Hematopoietic multipotent progenitor cell (in vitro differentiated cells): ENCODE measurements around the gene ZNF503. TPM values are rescaled to one million over a fixed set of nuclear protein-coding genes. Genes with fewer than 3 reads are reported as not detected.
"Not testable (repeated sequence)": the region's sequence is repeated elsewhere in the genome, so short reads cannot be mapped to it uniquely, and the experiment has no call there.

Experiments
- DNase-seq, 3 donors: peaks; one replicate each; pipeline ENCODE4 v3.0.0-alpha.2; 2011 to 2015; ENCODE audit warnings: low read depth in 2 of 3, low spot score in 2 of 3
- total RNA-seq: library from RNA; depleted of rRNA; stranded (reverse); fragments of >200 nt; gene quantifications from one replicate; pipeline ENCODE4 v1.2.3, GENCODE V29; 2012

ZNF503 gene
- total RNA-seq, 1 donor, result 0.81 TPM

DNA sequence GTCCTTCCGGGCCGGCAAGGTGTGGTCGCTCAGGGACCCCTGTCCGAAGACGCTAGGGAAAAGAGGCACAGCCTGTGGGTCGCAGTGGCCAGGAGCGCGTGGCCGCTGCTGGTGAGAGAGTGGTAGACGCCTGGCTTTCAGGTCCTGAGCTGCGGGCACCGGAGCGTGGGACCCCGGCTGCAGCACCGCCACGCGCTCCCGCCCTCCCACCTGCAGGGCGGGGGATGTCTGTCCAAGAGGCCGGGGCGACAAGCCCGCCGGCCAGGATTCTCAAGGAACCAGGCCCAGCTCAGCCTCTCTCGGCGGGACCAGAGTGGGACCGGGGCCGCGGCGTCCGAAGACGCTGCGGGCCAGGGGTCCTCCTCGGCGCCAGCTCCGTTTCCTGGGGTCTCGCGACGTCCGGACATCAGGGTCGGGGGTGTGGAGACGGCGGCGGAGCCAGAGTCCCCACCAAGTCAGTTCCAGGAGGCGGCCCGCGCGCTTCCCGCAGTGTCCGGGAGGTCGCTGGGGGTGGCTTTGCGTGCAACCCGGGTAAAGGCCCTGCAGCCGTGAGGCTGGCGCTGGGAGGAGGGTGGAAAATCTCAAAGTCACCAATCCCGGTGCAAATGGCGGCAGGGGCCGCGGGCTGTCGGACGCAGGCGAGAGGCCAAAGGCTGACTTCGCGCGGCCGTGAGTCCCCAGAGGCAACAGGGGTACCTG, 5.5 kb downstream of the ZNF503 start:
- no peak for DNase-seq

DNA sequence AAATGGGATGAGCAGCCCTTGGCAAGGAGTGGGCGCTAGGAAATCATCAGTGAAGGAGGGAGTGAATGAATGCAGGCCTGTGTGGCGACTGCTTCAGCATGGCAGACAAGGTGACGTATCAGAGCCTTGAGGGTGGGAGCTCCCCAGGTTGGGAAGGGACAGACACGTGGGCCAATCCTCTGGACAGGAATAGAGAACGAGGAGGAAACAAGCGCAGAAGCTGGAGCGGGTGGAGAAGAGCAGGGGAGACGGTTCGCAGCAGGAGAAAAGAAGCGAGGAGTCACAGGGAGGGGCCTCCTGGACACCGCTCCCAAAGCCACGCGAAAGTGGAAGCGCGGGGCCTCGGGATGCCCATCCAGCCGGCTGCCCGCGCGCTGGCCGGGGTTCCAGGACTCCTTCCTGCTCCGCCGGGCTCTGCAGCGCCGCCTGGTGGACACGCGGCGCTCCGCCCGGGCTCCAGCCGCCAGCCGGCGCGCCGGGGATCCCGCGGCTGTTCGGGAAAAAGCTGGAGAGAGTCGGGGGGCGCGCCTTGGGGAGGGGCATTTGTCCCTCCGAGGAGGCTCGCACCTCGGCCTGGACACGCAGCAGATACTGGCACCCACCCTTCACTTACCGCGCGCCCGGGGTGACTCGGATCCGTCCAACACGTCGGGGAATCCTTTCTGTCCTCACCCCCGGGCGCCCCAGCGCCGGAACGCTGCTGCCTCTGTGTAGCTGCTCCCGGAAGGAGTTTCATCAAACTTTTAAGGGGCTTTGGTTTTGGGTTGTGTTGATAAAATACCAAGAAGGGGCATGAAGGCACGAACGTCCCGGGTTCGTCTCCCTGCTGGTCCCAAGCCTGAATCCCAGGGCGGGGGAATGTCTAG, 6.3 kb downstream of the ZNF503 start:
- no peak for DNase-seq

DNA sequence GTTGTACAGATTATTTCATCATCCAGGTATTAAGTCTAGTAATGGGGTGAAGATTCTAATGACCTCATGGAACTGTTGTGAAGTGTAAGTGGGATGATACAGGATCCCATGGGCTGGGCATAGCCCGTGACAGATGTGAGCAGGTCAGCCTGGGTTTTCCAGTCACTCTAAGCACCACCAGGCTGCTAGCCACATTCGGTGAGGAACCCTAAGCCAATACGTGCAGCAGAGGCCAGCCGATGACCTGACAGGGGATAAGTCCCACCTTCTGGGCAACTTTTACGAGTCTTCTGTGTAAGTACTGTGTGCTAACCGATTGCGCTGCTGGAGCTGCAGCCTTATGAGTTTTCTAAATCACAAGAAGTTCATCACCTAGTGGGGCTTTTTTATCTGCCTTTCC, 7.3 kb downstream of the ZNF503 start:
- no peak for DNase-seq

DNA sequence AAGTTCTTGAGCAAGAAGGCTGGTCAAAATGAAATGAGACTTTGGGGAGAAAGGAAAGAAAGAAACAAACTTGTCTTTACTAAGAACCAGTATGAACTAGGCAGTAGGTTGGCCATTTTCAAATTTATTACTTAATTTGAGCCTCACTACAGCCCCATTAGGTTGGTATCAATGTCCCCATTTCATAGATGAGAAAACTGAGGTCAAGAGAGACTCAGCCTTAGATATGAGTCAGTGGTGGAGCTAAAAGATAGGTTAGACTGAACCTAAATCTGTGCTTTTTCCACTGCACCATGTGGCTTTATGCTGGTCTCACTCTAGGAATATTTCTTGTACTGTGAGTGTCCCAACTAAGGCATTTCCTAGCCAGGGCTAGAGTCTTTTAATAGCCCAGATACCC, 8.8 kb downstream of the ZNF503 start:
- no peak for DNase-seq

DNA sequence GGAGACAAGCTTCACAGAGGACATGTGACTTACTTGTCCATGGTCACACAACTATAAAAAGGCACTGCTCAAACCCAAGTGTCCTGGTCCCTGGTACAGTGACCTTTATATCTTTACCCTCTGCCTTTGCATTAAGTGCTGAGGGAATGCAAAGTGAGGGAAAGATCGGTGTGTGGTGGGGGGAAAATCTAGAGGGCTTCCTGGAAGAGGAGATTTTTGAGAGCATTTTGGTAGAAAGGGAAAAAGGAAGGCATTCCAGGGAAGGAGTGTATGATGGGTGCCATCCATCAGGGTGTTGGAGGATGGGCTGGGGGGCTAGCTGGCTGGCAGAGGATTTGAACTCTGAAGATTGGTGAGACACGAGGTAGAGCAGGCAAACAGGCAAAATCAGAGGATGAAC, 9.3 kb downstream of the ZNF503 start:
- no peak for DNase-seq

DNA sequence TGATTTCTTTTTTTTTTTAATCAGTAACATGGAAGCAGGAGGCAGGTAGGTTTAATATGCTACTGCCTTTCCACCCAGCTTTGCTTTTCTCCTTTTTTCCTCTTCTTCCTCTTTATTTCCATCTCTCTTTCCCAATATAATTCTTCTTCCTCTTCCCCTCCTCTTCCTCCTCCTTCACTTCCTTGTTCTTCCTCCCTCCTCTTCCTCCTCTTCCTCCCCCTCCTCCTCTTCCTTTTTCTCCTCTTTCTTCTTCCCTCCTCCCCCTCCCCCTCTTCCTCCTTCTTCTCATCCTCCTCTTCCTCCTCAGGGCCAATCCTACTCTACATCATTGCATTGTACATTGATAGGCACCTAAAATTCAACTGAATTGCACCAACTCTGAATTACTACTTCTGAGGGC, 11.4 kb downstream of the ZNF503 start:
- no peak for DNase-seq

DNA sequence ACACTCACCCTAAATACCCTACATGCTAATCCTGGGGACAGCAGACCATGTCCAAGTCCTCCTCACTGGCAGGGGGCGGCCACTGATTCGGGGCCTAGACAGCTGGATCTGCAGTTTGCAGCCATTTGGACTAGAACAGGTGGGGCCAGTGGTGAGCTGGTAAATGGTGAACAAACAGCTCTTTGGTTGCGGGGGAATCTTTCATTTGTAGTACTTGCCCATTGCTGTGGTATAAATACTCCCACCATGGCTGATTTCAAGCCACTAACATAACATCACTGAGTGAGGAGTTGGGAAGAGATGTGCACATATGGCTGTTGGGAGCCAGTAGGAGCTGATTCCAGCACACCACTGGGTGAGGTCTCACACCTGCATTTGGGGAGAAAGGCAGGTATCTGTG, 13.5 kb downstream of the ZNF503 start:
- DNase-seq, result no peak

DNA sequence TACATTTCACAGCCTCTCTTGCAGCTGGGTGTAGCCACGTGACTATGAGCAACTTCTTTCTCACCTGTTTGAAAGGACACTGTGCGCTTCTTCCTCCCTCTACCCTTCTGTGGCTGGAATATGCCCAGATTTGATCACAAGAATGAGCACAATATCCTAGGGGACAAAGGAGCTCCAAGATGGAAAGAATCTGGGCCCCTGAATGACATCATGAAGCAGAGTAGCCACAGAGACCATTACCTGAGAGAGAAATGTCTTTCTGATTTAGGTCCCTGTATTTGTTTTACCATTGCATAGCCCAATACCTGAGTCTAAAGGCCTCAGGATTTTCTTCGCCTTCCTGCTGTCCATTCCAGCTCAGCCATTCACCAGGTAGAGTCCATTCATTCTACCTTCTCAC, 15.4 kb downstream of the ZNF503 start:
- DNase-seq, result no peak

DNA sequence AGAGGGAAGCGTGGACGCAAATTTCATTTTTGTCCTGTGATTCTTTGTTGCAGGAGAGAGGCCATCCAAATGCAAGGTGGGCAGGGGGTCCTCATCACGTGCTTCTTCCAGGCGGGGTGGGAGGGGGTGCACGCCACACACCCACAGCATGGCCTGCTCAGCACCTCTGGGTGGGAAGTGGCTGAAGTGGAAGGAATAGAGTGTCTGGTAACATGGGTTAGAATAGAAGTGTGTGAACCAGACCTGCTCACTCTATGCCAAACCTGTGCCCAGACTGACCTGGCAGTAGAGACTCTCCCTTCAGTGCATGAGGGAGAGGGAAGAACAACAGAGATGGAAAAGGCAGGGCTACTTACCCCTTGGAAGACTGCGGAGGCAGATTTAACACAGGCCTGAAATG, 21.7 kb downstream of the ZNF503 start:
- DNase-seq, result no peak

DNA sequence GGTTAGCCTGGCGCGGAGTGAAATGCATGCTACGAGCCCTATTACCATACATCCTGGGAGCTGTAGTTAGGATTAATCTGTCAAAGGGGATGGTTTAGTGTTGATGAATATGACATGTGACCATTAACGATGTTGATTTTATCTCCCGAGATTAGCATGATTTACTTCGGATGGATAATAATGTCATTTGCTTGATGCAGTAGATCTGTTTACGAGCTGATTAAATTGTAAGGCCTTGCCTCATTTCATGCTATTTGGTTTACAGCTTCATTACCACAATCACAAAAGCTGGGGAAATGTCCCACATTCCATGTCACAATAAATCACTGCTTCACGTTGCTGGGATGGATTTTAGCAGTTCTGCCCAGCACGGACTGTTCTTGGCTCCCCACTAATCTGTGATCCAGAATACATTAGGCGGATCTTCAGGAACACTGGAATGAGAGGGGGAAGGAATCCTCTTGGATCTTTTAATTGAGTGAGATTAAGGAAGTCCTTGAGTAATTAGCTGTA, 22.3 kb downstream of the ZNF503 start:
- DNase-seq, result no peak

DNA sequence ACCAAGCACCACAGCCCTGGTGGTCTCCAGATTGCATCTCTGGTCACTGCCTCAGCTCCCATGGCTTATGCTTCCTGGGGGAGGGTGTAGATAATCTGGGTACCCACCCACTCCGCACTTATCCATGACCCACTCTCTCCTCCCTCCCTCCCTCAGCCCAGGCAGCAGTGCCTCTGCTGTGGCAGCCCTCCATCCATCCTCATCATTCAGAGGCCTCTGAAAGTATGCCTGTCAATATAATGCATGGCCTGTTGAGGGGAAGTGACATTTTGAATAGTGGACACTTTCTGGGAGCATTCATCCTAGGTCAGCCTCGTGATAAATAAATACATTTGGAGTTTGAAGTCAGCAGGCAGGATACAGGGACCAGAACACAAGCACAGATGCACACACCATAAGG, 23.2 kb downstream of the ZNF503 start:
- no peak for DNase-seq

DNA sequence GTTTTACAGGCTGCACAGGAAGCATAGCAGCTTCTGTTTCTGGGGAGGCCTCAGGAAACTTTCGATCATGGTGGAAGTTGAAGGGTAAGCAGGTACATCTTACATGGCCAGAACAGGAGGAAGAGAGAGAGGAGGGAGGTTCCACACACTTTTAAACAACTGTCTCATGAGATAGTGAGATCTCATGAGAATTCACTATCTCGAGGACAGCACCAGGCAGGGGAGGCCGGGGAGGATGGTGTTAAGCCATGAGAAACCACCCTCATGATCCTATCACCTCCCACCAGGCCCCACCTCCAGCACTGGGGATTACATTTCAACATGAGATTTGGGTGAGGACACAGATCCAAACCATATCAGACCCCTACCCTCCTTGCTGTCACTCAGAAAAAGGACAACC, 23.7 kb downstream of the ZNF503 start:
- no peak for DNase-seq

DNA sequence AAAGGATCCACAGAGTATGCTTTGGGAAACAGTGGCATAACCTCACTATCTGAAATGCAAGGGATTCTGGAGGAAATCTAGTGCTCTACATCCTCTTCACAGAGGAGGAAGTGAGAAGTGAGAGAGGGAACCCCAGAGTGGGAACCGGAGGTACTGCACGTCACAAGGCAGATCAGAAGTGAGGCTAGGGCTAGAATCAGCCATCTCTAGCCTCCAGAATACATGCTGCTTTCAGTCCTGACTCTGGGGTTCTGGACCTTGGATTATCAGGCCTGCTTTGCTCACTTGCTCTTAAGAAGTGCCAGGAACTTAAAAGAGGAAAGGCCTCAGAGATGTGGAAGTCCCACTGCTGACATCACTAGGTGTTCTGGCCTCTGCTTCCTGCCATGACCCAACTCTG, 25.7 kb downstream of the ZNF503 start:
- no peak for DNase-seq

DNA sequence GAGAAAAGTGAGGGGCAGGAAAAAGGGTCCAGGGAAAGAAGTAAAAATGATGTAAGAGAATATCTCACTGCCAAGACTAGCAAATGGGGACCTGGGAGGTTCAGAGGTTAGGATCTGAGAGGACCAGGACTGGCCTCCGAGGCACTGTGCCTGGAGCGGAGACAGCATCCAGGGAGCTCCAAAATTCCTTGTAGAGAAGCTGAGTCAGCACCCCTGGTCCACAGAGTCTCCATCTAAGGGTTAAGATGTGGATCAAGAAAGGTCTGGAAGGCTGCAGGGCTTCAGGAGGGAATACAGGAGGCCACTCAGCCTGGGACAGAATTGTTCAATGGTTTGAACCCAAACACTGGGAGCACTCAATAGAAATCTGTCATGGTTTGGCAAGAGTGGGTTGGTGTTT, 30.6 kb downstream of the ZNF503 start:
- DNase-seq, result no peak

DNA sequence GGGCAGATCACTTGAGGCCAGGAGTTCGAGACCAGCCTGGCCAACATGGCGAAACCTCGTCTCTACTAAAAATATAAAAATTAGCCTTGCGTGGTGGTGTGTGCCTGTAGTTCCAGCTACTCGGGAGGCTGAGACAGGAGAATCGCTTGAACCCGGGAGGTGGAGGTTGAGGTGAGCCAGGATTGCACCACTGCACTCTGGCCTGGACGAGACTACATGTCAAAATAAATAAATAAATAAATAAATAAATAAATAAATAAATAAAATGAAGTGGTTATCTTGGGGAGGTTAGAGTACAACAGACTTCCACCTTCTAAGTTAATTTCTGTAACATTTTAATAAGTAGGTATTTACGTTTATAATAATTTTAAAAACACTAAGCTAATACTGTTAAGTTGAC, 31.7 kb downstream of the ZNF503 start:
- not testable (repeated sequence) for DNase-seq

DNA sequence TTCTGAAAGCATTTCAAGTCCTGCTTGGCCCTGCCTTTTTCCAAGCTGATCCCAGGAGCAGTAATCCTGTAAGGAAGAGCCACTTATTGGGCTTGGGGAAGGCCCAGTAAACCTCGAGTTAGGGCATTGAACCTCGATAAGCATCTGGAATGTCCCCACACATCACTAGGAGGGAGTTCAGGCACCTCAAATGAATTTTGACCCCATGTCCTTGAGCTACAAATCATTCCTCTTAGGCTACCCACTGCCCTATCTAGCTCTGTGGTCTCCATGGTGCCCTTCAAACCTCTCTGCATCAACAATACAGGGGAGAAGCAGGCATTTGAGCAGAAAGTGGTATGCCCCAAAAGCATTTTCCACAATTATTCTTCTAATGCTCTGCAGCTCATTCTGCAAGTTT, 33.7 kb downstream of the ZNF503 start:
- DNase-seq, result no peak

DNA sequence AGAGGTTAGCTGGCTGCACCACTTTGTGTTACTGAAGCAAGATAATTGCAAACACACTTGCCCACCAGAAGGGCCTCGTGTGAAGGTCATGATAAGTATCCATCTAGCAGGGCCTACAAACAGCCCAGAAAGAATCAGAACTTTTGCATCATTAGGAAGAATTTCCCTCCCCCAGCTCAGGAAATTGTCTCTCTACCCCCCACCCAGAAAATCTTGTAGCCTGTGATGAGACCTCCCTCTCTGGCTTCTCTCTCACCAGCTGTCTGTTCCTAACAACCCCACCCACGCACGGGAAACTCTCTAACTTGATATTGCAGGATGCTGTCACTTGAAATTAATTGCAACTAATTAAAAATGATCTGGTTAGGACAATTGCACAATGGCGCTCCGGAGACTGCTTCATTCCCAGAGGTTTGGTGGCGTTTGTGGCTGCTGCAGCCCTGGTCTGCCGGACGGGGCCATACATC, 34.5 kb downstream of the ZNF503 start:
- peak in 1 of 3 donors; percentile 2 for DNase-seq

DNA sequence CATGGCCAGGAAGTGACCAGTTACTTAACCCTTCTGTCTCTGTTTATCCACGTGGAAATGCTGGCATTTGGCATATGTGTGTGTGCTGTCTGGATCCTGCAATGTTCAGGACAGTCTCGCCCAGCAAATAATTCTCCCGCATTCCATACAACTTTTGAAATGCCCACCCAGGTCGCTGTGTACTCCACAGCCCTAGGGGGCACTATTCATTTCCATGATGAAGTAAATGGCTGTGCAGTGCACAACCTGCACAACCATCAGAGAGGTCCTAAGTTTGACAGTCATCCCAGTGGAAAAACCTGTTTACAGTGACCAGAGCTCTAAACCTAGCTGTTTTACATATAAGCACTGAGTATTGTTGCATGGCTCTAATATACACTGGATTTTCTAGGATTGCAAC, 38.1 kb downstream of the ZNF503 start:
- DNase-seq, result no peak

DNA sequence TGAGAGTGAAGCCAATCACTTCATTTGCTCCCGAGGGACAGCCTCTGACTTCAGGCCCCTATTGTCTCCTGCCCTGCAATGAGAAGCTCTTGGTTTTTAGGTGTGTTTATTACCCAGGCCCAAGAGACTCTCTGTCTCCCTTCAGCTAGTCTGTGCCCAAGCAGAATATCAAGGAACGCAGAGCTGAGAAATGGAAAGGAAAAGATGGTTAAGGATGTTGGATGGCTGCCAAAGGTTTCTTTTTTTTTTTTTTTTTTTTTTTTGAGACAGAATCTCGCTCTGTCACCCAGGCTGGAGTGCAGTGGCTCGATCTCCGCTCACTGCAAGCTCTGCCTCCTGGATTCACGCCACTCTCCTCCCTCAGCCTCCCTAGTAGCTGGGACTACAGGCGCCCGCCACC, 41.7 kb downstream of the ZNF503 start:
- DNase-seq, result not testable (repeated sequence)

DNA sequence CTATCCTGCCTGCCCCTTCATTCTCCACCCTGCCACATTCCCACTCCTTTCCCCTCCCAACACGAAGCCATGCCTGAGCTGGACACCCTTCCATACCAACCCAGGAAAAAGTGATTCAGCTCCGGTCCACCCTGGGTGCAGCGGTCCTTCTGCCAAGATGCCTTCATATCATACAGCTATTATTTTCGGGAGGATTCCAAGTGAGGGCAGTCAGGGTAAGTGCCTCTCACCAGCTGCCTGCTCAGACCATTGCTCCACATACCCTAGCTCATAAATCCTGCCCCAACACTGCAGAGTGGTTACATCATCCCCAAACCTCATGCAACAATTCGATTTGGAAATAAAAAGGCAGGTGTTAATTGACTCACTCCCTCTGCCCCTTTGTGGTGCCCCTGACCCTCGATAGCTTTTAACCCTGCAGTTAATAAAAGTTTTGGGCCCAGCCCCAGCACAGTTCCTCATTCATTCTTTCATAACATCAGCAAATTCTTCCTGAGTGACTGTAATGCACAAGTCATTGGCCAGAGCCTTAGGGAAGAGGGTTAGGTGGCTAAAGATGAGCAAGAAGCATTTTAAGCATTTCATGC, 42.6 kb downstream of the ZNF503 start:
- no peak for DNase-seq

DNA sequence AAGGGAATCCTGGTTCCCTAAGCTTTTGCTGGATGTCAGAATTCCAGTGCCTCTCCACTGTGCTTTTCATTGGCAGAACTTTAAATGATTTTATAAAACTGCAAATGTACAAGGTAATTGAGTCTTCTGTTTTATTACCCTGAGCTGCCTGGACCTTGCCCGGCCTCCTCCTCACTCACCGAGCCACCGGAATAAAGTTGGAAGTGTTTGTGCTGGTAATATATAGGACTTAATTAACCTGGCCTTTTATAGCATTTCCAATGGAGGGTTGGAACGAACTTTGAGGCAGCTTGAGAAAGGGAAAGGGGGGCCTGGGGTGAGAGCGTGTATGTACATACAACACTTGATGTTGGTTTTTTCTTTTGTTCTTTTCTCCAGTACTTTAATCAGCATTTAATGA, 43.4 kb downstream of the ZNF503 start:
- DNase-seq, result no peak

DNA sequence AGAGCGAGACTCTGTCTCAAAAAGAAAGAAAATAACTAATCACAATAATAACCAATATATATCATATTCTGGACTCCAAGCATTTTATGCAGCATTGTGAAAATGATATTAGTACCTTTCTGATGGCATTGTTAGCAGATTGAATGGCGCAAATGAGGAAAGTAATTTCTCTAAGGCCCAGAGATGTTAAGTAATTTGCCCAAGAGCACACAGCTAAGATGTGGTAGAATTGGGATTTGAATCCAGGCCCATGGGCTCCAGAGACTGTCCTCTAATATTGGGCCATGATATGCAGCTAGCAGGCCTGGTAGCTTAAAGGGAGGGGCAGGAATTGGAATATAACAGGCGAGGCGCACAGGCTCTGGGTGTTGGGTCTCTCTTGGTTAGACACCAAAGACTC, 44.1 kb downstream of the ZNF503 start:
- DNase-seq, result no peak
